ENCODE results near the gene BHLHE40.

The BHLHE40 gene

DNA sequence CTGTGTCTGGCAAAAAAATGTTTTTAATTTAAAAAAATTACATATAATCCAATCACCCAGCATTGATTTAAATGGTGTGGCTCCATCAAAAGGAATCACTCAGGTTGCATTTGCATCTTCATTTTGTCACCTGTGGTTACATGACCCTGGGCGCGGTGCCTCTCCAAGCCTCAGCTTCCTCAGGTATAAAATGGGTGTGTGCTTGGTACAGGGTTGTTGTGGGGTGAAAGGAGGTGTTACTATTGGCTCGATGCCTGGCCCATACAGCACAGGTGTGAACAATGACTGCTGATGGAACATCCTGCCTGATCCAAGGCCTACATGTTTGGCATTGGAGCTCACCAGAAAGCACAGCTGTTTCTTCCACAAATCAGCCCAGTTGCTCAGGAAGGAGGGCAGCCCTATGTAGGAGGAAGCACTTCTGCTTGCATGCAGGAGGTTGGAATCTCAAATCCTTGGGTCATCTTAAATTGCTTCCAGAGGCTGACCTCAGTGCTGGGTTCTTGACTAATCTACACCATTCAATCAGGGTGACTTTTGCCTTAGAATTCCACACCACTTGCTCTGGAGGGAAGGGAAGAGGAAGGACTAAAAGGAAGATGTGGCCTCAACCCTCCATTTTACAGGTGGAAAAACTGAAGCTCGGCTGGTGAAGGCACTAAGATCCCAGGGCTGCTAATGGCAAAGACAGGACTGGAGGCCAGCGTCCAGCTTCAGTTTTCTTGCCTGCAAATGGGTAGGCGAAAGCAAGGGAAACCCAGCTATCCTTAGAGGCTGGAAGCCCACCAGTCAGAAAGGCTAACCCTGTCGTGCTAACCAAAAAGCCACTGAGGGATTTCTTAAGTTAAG lies 31.7 kb downstream of the BHLHE40 start:
- H3K4me3 ChIP-seq (ENCODE audit: low read depth in 1 of 2, low read length in 2 of 2), result no peak overlapping the region
- H3K4me1 ChIP-seq (ENCODE audit: insufficient read depth, low read length), result peaks cover 21% of the 10 kb centered on the region
- no peaks in the 10 kb centered on the region for H3K27me3 ChIP-seq (ENCODE audit: insufficient read depth, low read length, poor library complexity)
- no peak overlapping the region for H3K9ac ChIP-seq (ENCODE audit: low read depth, low read length)
- TF ChIP-seq, protein P1, sequence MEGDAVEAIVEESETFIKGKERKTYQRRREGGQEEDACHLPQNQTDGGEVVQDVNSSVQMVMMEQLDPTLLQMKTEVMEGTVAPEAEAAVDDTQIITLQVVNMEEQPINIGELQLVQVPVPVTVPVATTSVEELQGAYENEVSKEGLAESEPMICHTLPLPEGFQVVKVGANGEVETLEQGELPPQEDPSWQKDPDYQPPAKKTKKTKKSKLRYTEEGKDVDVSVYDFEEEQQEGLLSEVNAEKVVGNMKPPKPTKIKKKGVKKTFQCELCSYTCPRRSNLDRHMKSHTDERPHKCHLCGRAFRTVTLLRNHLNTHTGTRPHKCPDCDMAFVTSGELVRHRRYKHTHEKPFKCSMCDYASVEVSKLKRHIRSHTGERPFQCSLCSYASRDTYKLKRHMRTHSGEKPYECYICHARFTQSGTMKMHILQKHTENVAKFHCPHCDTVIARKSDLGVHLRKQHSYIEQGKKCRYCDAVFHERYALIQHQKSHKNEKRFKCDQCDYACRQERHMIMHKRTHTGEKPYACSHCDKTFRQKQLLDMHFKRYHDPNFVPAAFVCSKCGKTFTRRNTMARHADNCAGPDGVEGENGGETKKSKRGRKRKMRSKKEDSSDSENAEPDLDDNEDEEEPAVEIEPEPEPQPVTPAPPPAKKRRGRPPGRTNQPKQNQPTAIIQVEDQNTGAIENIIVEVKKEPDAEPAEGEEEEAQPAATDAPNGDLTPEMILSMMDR (IDR thresholded peaks at IDR 0.05; ENCODE audit: borderline replicate concordance, extremely low read depth, low read length, poor library complexity, severe bottlenecking), result no peak
- no peak for TF ChIP-seq EZH2 (IDR thresholded peaks at IDR 0.05; ENCODE audit: borderline replicate concordance, low read depth, low read length, severe bottlenecking)
- ATAC-seq (ENCODE audit: insufficient read depth, low read depth) (no peak), DNase-seq (no peak)
- H3K36me3 ChIP-seq (ENCODE audit: insufficient read depth, low read length), result no peaks in the 10 kb centered on the region
- no peaks in the 10 kb centered on the region for H3K79me2 ChIP-seq (ENCODE audit: insufficient read depth, low read length)
- no peaks in the 10 kb centered on the region for H4K20me1 ChIP-seq (ENCODE audit: insufficient read depth, low read length)
- peak overlapping the region; percentile 19; the same call in 1 of the 2 replicates for H3K4me2 ChIP-seq (ENCODE audit: insufficient read depth, low read length)
- H3K27ac ChIP-seq (ENCODE audit: low read length), result peak overlapping the region; percentile 8; the same call in 1 of the 2 replicates
- H2AFZ ChIP-seq (ENCODE audit: low read depth, low read length), result no peak overlapping the region
- H3K9me3 ChIP-seq (ENCODE audit: insufficient read depth, low read length, severe bottlenecking), result no peaks in the 10 kb centered on the region

DNA sequence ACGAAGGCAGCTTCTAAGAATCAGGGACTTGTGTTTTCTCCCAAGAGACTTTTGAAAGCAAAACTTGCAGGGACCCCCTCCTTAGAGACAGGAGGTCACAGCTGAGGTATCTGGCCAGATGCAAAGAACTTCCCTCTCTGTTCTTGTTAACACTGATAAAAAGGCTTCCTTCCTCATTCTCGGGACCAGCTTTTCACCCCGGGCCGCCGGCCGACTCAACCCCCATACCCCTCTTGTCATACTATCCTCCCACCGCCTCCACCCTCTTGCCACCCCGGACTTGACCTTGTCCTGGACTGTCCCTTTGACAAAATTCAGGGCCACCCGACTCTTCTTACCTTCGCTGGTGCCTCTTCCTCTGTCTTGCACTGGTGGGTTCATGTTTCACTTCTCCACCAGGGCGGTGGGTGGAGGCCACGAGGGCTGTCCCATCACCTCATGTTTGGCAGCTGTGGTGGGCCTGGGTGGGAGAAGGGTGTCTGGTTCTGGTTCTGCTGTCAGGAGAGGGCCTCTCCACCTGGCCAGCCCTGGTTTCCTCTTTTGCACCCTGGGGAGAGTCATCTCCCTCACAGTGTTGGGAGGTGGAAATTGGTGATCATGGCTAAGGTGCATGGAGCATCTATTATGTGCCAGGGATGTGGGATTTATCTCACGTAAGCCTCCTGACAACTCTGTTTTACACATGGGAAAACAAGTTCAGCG lies 32.5 kb downstream of the BHLHE40 start:
- H3K27ac ChIP-seq (ENCODE audit: low read length), result peak overlapping the region; percentile 8; the same call in 1 of the 2 replicates
- no peaks in the 10 kb centered on the region for H3K79me2 ChIP-seq (ENCODE audit: insufficient read depth, low read length)
- no peaks in the 10 kb centered on the region for H3K27me3 ChIP-seq (ENCODE audit: insufficient read depth, low read length, poor library complexity)
- ATAC-seq (ENCODE audit: insufficient read depth, low read depth) (peak; percentile 74), DNase-seq (peak; percentile 43)
- TF ChIP-seq, protein P1 (IDR thresholded peaks at IDR 0.05; ENCODE audit: borderline replicate concordance, extremely low read depth, low read length, poor library complexity, severe bottlenecking), result no peak
- TF ChIP-seq EZH2 (IDR thresholded peaks at IDR 0.05; ENCODE audit: borderline replicate concordance, low read depth, low read length, severe bottlenecking), result no peak
- no peaks in the 10 kb centered on the region for H4K20me1 ChIP-seq (ENCODE audit: insufficient read depth, low read length)
- H3K9me3 ChIP-seq (ENCODE audit: insufficient read depth, low read length, severe bottlenecking), result no peaks in the 10 kb centered on the region
- H3K4me1 ChIP-seq (ENCODE audit: insufficient read depth, low read length), result peaks cover 28% of the 10 kb centered on the region
- no peak overlapping the region for H3K9ac ChIP-seq (ENCODE audit: low read depth, low read length)
- no peaks in the 10 kb centered on the region for H3K36me3 ChIP-seq (ENCODE audit: insufficient read depth, low read length)
- no peak overlapping the region for H3K4me3 ChIP-seq (ENCODE audit: low read depth in 1 of 2, low read length in 2 of 2)
- peak overlapping the region; percentile 19; the same call in 1 of the 2 replicates for H3K4me2 ChIP-seq (ENCODE audit: insufficient read depth, low read length)
- no peak overlapping the region for H2AFZ ChIP-seq (ENCODE audit: low read depth, low read length)

DNA sequence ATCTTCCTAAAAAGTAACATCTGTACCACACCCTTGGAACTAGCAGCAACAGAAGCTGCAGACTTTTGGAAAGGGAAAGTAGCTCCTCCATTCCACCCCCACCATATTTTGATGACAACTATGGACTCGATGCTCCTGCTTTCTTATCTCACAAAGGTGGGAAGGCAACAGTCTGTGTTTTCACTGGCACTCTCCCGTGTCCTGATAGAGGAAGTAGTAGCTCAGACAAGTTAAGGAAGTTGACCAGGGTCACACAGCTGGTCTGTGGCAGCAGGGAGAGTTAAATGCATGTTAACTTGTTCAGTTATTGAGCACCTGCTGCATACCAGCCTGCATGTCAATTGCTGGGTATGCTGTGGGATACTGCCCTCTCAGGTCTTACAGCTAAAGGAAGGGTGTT lies 33.1 kb downstream of the BHLHE40 start:
- H3K9ac ChIP-seq (ENCODE audit: low read depth, low read length), result no peak overlapping the region
- 0 out of 3 replicates have a peak, but pooled peaks have one; percentile 12 for ATAC-seq (ENCODE audit: insufficient read depth, low read depth)
- no peak for DNase-seq
- no peak overlapping the region for H3K27ac ChIP-seq (ENCODE audit: low read length)
- H3K4me1 ChIP-seq (ENCODE audit: insufficient read depth, low read length), result peaks cover 32% of the 10 kb centered on the region
- no peaks in the 10 kb centered on the region for H3K36me3 ChIP-seq (ENCODE audit: insufficient read depth, low read length)
- no peaks in the 10 kb centered on the region for H3K79me2 ChIP-seq (ENCODE audit: insufficient read depth, low read length)
- no peaks in the 10 kb centered on the region for H3K9me3 ChIP-seq (ENCODE audit: insufficient read depth, low read length, severe bottlenecking)
- H4K20me1 ChIP-seq (ENCODE audit: insufficient read depth, low read length), result no peaks in the 10 kb centered on the region
- H3K27me3 ChIP-seq (ENCODE audit: insufficient read depth, low read length, poor library complexity), result no peaks in the 10 kb centered on the region
- no peak overlapping the region for H3K4me3 ChIP-seq (ENCODE audit: low read depth in 1 of 2, low read length in 2 of 2)
- no peak overlapping the region for H2AFZ ChIP-seq (ENCODE audit: low read depth, low read length)
- TF ChIP-seq, protein P1 (IDR thresholded peaks at IDR 0.05; ENCODE audit: borderline replicate concordance, extremely low read depth, low read length, poor library complexity, severe bottlenecking), result no peak
- no peak for TF ChIP-seq EZH2 (IDR thresholded peaks at IDR 0.05; ENCODE audit: borderline replicate concordance, low read depth, low read length, severe bottlenecking)
- no peak overlapping the region for H3K4me2 ChIP-seq (ENCODE audit: insufficient read depth, low read length)

All from DND-41 (cell line).